ENCODE data around the gene ABCC5.

The ABCC5 gene

GRCh38 chr3:183875411-183875810 is 142.3 kb downstream of the ABCC5 start:
- DNase-seq (ENCODE audit: low spot score) = no peak
- TF ChIP-seq, protein P1, sequence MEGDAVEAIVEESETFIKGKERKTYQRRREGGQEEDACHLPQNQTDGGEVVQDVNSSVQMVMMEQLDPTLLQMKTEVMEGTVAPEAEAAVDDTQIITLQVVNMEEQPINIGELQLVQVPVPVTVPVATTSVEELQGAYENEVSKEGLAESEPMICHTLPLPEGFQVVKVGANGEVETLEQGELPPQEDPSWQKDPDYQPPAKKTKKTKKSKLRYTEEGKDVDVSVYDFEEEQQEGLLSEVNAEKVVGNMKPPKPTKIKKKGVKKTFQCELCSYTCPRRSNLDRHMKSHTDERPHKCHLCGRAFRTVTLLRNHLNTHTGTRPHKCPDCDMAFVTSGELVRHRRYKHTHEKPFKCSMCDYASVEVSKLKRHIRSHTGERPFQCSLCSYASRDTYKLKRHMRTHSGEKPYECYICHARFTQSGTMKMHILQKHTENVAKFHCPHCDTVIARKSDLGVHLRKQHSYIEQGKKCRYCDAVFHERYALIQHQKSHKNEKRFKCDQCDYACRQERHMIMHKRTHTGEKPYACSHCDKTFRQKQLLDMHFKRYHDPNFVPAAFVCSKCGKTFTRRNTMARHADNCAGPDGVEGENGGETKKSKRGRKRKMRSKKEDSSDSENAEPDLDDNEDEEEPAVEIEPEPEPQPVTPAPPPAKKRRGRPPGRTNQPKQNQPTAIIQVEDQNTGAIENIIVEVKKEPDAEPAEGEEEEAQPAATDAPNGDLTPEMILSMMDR (IDR thresholded peaks at IDR 0.05; ENCODE audit: extremely low read depth, missing control alignments) = no peak

DNA sequence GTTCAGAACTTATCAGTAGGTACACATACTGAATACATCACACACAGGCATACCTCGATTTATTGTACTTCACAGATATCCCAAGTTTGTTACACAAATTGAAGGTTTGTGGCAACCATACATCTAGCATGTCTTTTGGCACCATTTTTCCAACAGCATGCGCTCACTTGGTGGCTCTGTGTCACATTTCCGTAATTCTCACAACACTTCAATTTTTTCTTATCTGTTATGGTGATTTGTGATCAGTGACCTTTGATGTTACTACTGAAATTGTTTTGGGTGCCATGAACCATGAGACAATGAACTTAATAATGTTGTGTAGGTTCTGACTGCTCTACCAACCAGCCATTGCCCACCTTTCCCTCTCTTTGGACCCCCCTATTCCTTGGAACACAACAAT is 143.8 kb downstream of the ABCC5 start:
- TF ChIP-seq, protein P1 (IDR thresholded peaks at IDR 0.05; ENCODE audit: extremely low read depth, missing control alignments) = no peak
- no peak for DNase-seq (ENCODE audit: low spot score)

- no peak for DNase-seq (ENCODE audit: low spot score)
- TF ChIP-seq, protein P1 (IDR thresholded peaks at IDR 0.05; ENCODE audit: extremely low read depth, missing control alignments) = no peak
These were observed 146.1 kb downstream of the ABCC5 start for GRCh38 chr3:183871541-183871940.

DNA sequence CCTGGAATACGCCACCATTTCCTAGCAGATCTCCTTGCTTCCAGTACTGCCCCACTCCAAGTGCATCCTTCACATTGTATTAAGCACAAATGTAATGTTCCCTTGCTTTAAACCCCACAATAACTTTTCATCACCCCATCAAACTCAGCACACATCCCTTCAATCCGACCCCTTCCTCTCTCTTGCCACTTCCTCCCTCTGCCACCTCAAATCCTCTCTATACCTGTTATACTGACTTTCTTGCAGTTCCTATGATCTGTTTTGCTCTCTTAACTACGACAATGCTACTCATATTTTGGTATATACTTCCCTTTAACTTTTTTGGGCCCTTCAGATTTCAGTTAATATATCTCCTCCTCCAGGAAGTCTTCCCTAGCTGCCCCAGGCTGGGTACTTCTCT is 147.1 kb downstream of the ABCC5 start:
- no peak for DNase-seq (ENCODE audit: low spot score)
- TF ChIP-seq, protein P1 (IDR thresholded peaks at IDR 0.05; ENCODE audit: extremely low read depth, missing control alignments) = no peak

All from GM20000 (cell line).